Right ventricle myocardium inferior (tissue), 1 donor: ENCODE results near the gene ANO1. TPM values are rescaled to one million over a fixed set of nuclear protein-coding genes. Genes with fewer than 3 reads are reported as not detected.

Experiments used
- ATAC-seq: fragments of 200-7000 bp; cut with Tn5 transposase; one replicate; pipeline ENCODE4 v1.9.1; 2020; ENCODE audit warnings: mild to moderate bottlenecking, moderate library complexity
- DNase-seq: peaks from one replicate; pipeline ENCODE4 v3.0.0; 2021; ENCODE audit errors: missing footprints
- intact Hi-C: fragments of 100-400 bp; cut with DNase I; formaldehyde crosslinking; loops from one replicate; pipeline ENCODE4 v1.11.0; 2022
- total RNA-seq: library from RNA; stranded (reverse); fragmentation: NEBNext Ultra II Directional; extraction: Animal tissue kit (Norgen Biotek cat#: 25700); gene quantifications from one replicate; pipeline ENCODE4 v1.2.1, GENCODE V29; 2021
- donor health status: DM: no; HTN: yes; CAD: no; lungs with severe emphysema.

ANO1 gene
- total RNA-seq, 1 donor from 2014 or later: 6.7 TPM

DNA sequence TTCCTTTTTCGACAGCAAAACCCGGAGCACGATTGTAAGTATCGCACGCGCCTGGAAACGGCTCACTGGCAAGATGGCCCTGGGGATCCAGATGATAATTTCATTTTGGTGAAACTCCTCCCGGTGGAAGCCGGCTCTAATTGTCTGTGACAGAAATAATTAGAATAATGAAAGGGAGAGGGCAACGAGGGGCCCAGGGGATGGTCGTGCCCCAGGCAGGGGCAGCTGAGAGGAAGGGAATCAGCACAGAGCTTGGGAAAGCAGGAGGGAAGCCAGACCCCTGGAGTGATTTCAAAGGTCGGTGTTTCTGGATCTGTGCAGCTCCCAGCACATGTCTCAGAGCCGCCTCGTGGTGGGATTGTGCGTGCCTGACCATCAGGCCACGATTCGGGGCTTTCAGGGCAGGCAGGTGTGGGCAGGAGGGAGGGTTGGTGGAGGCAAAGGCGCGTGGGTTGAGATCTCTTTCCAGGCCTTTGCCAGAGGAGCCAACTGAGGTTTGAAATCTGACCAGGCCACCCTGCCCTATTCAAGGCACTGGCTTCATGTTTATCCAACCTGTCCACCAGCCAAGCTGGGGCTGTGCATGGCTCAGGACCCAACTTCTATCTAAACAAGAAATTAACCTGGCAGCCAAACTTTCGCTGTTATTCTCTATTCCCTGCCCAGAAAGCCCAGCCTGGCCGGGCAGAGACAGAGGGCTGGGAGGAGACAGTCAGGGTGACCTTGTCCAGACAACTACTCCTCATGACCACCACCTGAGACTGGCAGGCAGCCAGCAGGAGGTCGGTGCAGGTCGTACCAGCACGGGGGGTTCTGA is 27.8 kb downstream of the ANO1 start:
- intact Hi-C loops: no loop called here
- ATAC-seq (no peak), DNase-seq (no peak)

DNA sequence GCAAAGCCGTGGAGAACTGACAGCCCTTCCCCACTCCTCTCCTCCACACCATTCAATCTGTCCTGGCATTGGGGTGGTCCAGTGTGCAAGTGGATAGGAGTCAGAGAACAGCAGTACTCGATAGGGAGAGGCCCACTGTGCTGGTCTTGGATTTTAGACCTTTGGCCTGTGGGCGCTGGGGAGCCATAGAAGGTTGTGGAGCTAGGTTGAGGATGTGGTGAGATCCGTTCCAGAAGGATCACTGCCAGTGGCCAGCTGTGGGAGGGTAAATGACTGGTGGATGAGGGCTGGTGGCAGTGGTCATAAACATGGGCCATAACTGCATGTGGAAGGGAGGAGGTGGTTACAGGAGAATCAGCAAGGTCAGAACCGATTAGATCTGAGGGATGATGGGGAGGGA is 28.6 kb downstream of the ANO1 start:
- intact Hi-C loops: no loop called here
- ATAC-seq: no peak
- DNase-seq: no peak

DNA sequence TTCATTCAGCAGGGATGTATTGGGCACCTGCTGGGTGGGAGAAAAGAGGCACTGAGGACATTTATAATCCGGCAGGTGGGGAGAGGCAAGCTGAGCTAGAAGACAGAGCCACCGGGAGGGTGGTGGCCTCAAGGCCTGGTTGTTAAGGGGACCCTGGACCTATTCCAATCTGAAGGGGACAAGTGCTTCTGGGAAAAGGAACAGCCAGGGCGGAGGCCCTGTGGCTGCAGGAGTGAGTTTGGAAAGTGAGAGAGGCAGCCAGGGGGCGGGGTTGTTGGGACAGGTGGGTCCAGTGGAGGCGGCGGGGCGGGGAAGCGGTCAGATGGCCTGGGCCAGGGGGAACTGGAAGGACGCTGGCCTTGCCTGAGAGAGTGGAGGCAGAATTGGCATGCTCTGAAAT is 29.1 kb downstream of the ANO1 start:
- intact Hi-C loops: no loop called here

DNA sequence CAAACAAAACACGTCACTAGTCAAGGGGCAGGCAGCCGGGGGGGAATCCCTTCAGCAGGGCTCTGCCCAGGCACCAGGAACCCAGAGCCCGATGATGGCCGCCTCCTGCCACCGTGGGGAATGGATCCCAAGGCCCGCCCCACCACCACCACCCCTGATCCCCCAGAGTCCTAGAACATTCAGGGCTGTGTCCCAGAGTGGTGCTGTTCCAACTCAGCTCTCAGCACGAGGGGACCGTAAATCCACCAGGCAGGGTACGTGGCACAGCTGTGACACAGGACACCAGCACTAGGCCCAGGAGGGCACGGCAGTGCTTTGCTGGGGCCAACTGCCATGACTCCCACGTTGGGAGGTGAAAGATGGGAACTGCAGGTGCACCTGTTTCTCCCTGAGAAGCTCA is 29.6 kb downstream of the ANO1 start:
- intact Hi-C loops: no loop called here
- ATAC-seq (no peak), DNase-seq (peak; percentile 40)

More for the DNA sequence above, 29.1 kb downstream of the ANO1 start:
- ATAC-seq (no peak), DNase-seq (peak; percentile 25)

DNA sequence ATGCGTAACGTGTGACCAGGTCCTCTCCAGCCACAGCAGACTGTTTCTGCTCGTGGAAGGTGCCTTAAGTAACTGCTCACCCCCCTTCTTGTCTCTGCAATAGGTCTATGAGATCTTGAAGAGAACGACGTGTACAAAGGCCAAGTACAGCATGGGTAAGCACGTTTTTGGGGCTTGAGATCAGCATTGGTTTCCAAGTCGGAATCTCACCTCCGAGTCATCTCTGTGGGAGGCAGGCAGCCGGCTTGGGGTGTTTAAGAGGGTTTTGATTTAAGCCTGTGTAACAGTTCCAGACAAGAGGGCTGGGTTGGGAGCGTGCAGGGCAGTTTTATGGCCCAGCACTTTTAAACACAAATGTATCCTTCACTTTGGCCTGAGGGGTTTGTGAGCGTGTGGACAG is 30.1 kb downstream of the ANO1 start:
- no peak for DNase-seq
- intact Hi-C loops: no loop called here
- no peak for ATAC-seq

DNA sequence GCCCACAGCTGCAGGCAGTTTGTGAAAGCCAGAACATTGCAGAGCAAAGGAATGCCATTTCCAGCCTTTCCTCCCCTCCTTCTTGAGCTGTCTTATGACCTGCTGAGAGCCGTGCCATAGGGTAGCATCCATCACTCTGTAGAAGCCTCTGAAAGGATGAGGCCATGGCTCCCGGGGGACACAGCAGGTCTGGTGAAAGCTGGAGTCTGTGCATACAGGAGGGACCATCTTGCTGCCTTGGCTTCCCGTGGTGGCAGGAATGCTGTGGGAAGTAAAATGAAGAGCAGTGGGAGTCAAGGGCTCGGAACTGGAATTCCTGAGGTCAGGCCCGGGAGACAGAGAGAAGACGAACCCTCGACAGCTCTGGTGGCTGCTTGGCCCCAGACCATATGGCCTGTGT is 30.9 kb downstream of the ANO1 start:
- peak; percentile 48 for DNase-seq
- intact Hi-C loops: no loop called here
- no peak for ATAC-seq

DNA sequence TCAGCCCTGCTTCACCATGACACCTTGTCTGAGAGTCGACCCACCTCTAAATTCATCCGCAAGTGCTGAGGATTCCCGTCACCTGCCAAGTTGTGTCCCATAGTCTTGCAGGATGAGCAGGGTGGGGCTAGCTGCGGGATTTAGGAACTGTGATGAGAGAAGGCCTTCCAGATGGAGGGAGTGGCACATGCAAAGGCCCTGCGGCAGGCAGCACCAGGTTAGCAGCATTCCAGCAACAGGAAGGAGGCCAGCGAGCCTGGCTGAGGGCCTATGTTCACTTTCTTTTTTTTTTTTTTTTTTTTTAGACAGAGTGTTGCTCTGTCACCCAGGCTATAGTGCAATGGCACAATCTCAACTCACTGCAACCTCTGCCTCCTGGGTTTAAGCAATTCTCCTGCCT is 31.8 kb downstream of the ANO1 start:
- DNase-seq (no peak), ATAC-seq (no peak)
- intact Hi-C loops: no loop called here

DNA sequence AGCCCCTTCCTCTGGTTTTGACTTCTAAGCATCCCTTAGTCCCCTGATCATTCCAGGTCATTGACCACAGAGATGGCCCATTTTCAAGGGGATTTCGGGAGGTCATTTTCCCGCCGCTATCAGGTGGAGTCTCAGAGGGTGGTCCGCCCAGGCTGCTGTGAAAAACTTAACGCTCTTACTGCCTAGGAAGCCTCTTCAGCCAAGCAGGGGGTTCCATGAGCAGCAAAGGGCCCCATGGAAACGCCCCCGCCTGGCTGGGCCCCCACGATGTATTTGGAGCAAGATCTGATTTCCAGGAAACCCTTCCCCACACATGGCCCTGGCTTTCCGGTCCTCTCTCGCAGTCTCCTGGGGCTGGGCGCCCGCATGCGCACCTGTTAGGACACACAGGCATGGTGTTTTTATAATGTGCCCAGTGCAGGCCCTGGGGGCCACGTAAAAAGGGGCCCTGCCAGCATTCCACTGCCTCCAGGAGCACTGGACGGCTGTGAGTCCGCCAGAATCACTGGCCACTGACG is 32.5 kb downstream of the ANO1 start:
- peak; percentile 13 for DNase-seq
- intact Hi-C loops: no loop called here
- ATAC-seq: no peak

DNA sequence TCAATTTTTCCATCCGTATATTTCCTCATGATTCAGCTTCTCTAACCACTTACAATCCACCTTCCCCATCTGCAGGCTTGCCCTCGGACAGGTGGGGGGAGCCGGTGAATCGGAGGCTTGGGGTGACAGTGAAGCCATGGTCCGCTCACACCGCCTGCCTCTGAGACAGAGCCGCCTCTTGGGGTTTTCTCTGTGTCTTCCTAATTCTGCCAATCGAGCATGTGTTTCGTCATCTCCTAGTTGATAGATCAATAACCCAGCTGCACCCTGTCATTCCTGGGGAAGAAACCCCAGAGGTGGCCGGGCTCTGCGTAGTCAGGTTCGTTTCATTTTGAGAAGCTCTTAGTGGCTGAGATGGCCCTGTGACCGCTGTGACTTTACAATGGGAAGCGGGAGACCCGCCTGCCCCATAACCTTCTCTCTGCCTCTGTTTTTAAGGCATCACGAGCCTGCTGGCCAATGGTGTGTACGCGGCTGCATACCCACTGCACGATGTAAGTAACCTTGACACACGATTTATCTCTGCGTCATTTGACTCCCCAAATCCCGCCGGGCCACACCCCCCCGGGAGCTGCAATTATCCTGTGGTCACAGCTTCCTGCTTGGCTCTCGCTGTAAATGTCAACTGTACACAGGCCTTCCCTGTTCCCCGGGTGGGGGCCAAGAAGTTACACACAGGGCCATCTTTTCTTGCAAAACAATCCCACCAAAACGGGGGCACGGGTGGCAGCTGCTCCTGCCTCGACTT is 33.3 kb downstream of the ANO1 start:
- peak; percentile 77 for DNase-seq
- intact Hi-C loops: no loop called here
- ATAC-seq: peak; percentile 54

DNA sequence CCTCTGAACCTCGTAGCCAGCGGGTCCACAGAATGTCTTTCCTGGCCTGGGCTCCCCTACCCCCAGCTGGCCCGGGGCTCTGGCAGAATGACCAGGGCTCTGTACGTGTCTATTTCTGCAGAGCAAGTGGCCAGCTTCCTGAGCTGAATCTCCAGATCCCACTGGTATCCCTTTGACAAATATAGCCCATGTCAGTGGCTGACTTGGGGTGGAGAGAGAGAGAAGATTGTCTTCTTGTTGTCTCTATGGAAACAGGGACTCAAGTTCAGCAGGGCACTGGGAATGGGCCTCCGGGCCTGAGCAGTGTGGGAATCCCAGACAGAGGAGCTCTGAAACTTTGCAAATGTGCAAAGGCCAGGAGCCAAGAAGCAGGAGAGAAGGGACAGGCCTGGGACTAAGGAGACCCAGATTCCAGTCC is 33.9 kb downstream of the ANO1 start:
- ATAC-seq: peak; percentile 74
- intact Hi-C loops: no loop called here
- DNase-seq: peak; percentile 56

DNA sequence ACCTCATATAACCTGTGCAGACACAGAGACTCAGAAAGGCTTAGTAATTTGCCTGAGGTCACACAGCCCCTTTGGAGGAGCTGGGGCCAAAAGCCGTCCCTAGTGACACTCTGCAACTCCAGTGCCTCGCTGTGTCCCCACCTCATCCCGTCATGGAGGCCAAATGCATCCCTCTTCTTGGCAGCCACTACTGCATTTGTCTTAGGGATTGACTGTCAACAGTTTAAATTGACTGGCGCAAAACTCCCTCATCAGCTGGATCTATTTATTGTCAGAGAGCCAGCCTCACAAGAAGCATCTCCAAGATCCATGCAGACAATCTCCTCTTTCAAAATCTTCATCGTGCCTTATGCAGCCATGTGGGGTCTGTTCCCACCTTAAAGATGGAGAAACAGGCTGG is 35.7 kb downstream of the ANO1 start:
- intact Hi-C loops: no loop called here
- no peak for DNase-seq
- no peak for ATAC-seq

DNA sequence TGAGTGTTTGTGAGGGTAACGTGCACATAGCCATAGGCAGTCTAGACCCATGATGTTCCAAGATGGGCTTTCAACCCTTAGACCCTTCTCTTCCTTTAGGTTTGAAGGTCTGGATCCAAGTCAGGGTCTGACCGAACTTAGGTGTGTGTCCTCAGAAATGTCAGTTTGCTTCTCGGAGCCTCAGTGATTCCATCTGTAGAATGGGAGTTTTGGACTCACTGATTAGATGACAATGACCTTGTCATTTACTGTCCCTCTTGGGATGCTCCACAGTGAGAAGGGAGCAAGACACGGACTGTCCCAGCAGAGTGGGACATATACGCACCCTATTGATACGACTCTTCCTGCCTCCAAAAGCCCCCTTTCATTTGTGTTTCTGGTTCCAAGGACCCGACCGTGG is 37.7 kb downstream of the ANO1 start:
- DNase-seq (no peak), ATAC-seq (no peak)
- intact Hi-C loops: no loop called here

DNA sequence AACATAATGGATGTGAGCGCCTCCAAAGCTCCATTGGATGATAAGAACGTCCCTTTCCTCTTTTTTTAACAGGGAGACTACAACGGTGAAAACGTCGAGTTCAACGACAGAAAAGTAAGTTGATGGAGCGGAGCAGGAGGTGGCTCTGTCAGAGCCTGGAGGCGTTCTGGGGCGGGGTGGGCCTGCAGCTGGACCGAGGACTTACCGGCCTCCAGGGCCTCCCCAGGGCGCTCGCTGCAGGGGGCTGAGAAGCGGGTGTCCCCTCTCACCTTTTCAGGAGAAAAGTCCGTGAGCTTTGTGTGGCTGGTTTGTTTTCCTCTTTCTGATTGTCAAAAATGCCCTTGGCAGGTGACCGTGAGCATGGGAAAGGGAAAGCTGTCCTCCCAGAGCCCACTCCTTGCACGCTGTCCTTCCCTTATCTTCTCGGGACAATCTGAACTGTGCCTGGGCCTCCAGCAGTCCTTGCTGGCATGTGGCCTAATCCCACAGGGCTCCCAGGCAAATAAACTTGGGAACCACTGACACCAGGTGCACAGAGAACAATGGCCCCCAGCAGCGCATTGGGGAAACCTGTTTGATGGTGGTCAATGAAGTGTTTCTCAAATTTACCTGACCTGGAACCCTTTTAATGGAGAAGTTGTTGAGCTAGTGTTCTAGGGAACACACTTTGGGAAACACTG is 38.4 kb downstream of the ANO1 start:
- intact Hi-C loops: no loop called here
- ATAC-seq: no peak
- DNase-seq: peak; percentile 25

DNA sequence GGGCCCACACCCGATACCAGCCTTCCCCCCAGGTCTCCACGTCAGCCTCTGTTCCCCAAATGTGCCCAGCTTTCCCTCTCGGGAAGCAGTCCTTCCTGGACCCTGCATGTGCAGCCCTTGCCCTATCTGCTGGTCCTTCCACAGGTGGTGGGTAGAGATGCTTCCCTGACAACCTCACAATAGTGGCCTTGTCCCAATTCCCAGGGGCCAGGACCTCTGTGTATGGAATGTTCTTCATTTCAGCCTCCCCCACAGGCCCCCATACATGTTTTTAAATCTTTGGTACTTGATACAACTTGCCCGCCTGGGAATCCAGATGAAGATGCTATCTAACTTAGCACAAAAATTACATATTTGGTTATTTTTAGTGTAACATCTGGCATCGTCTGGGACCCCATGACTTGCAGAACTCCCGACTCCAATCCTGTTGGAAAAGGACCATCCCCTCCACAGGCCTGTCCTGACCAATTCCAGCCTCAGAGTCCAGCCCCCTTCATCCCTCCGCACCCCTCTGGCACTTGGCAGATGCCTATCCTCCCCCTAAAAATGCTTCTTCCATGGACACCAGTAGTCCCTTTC is 39.5 kb downstream of the ANO1 start:
- DNase-seq (no peak), ATAC-seq (no peak)
- intact Hi-C loops: no loop called here

DNA sequence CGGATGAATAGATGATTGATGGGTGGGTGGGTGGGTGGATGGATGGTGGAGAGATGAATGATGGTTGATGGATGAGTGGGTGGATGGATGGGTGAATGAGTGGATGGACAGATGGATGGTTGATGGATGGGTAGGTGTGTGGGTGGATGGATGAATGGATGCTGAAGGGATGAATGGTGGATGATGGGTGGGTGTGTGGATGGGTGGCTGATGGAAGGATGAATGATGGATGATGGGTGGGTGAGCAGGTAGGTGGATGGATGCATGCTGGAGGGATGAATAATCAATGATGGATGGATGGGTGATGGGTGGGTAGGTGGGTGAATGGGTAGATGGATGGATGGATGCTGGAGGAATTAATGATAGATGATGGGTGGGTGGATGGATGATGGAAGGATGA is 40.5 kb downstream of the ANO1 start:
- intact Hi-C loops: no loop called here
- no peak for ATAC-seq
- DNase-seq: no peak

DNA sequence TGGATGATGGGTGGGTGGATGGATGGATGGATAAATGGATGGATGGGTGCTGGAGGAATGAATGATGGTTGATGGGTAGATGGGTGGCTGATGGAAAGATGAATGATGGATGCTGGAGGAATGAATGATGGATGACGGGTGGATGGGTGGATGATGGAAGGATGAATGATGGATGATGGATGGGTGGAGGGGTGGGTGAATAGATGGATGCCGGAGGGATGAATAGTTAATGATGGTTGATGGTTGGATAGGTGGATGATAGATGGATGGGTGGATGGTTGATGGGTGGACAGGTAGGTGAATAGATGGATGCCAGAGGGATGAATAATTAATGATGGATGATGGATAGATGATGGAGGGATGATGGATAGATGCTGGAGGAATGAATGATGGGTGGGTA is 41.4 kb downstream of the ANO1 start:
- no peak for DNase-seq
- no peak for ATAC-seq
- intact Hi-C loops: no loop called here

DNA sequence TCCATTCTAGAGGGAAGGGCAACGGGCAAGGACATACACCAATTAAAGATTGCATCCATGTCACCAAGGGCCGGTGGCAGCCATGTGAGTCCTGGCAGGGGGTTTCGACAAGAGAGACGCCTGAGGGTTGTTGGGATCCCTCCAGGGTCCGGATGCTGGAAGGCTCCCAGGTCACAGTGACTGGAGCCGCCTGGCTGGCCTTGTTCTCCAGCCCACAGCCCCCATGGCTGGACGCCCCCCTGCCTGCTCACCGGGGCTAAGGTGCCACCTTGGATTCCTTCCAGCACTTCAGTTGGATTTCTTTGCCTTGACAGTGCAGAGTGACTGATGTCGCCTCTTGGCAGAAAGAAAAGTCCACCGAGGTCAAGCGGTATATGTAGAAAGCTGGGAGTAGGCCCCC is 42.6 kb downstream of the ANO1 start:
- DNase-seq (no peak), ATAC-seq (no peak)
- intact Hi-C loops: no loop called here

DNA sequence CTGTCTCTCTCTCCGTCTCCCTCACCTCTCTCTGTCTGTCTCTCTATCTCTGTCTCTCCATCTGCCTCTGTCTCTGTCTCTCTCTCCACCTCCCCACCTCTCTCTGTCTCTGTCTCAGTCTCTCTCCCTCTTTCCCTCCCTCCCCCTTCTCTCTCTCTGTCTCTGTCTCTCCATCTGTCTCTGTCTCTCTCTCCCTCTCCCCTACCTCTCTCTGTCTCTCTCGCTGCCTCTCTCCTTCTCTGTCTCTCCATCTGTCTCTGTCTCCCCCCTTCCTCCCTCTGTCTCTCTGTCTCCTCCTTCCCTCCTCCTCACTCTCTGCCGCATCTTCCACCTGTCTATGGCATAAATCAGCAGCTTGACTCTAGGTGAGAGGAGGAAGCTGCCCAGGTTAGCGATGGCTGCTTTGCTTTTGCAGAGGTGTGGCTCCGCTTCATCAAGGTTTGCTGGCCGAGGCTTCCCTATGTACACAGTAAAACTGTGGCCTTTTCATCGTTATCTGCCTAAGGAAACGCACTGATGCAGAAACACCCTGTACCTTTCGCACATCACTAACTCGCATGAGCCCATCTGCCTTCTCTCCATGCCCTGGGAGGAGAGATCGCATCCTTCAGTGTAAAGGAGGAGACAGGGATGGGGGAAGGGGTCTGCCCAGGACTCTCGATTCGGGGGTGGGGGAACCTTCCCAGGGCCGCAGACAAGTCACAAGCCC is 44.5 kb downstream of the ANO1 start:
- ATAC-seq (no peak), DNase-seq (no peak)
- intact Hi-C loops: no loop called here

DNA sequence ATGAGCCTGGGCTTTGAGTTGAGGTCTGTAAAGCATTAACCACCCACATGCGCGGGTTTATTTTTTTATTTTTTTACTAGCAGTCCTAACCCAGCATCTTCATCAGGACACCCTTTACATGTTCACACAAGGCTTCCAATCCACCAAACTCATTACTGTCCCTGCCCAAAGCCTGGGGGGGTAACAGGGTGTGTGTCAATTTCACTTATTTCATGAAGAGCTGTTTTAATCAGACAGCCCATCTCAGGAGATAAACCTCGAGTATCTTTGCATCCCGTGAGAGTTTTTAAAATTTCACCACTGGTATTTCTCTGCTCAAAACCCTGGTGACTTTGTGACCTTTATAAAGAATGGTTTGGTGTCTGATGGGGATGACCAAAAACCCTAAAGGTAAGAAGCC is 45.6 kb downstream of the ANO1 start:
- DNase-seq: no peak
- ATAC-seq: no peak
- intact Hi-C loops: no loop called here
